Loucy (cell line): ENCODE data around the gene POU3F4.

Experiments used
- H2AFZ ChIP-seq: fragments of 200-600 bp; sonication (generic); 2 replicates; pipeline ENCODE4 v1.6.0; 2016; ENCODE audit warnings: antibody characterized with exemption, mild to moderate bottlenecking, low read length, moderate library complexity
- H3F3A ChIP-seq: fragments of 200-600 bp; 2 replicates; pipeline ENCODE4 v1.6.0; 2016; ENCODE audit warnings: antibody characterized with exemption, low read depth, mild to moderate bottlenecking
- H3K27me3 ChIP-seq: fragments of 200-600 bp; sonication (generic); 2 replicates; pipeline ENCODE4 v1.6.1; 2014; ENCODE audit warnings: low read length, mild to moderate bottlenecking; ENCODE audit not compliant: insufficient read depth, poor library complexity, severe bottlenecking
- H3K36me3 ChIP-seq: fragments of 200-600 bp; sonication (generic); 2 replicates; pipeline ENCODE4 v1.6.1; 2016; ENCODE audit warnings: low read length; ENCODE audit not compliant: insufficient read depth
- H3K4me1 ChIP-seq: fragments of 200-600 bp; sonication (generic); 2 replicates; pipeline ENCODE4 v1.5.1; 2014; ENCODE audit warnings: low read length, mild to moderate bottlenecking; ENCODE audit not compliant: insufficient read depth, poor library complexity, severe bottlenecking
- H3K4me2 ChIP-seq: fragments of 200-600 bp; sonication (generic); 2 replicates; pipeline ENCODE4 v1.6.0; 2014; ENCODE audit warnings: antibody characterized with exemption, low read length, low read depth, mild to moderate bottlenecking; ENCODE audit not compliant: poor library complexity, severe bottlenecking
- H3K4me3 ChIP-seq: fragments of 200-600 bp; sonication (generic); 2 replicates; pipeline ENCODE4 v1.5.1; 2014; ENCODE audit warnings: low read length, mild to moderate bottlenecking, mixed read lengths; ENCODE audit not compliant: poor library complexity, severe bottlenecking
- H3K79me2 ChIP-seq: fragments of 200-600 bp; sonication (generic); 2 replicates; pipeline ENCODE4 v1.6.1; 2014; ENCODE audit warnings: low read length; ENCODE audit not compliant: insufficient read depth
- H3K9ac ChIP-seq: fragments of 200-600 bp; sonication (generic); 2 replicates; pipeline ENCODE4 v1.6.0; 2014; ENCODE audit warnings: mild to moderate bottlenecking, low read depth, low read length, moderate library complexity; ENCODE audit not compliant: poor library complexity, severe bottlenecking
- H3K9me2 ChIP-seq: fragments of 200-600 bp; sonication (generic); replicated peaks from 2 replicates; pipeline ENCODE4 v1.6.1; 2016; ENCODE audit warnings: low read depth, low read length, mixed read lengths
- H3K9me3 ChIP-seq: fragments of 200-600 bp; sonication (generic); 2 replicates; pipeline ENCODE4 v1.6.1; 2014; ENCODE audit warnings: mild to moderate bottlenecking, antibody characterized with exemption, low read length, low read depth; ENCODE audit not compliant: insufficient read depth
- H4K20me1 ChIP-seq: fragments of 200-600 bp; sonication (generic); 2 replicates; pipeline ENCODE4 v1.6.0; 2014; ENCODE audit warnings: antibody characterized with exemption, low read length, mild to moderate bottlenecking; ENCODE audit not compliant: insufficient read depth, poor library complexity, severe bottlenecking
- CTCF ChIP-seq: fragments of 200-600 bp; sonication (generic); conservative IDR thresholded peaks from 2 replicates; pipeline ENCODE4 v1.5.1; 2014; ENCODE audit warnings: mild to moderate bottlenecking, antibody characterized with exemption, low read length
- EZH2phosphoT487 ChIP-seq: fragments of 200-600 bp; IDR thresholded peaks from 2 replicates; pipeline ENCODE4 v1.6.1; 2018; ENCODE audit warnings: antibody characterized with exemption, mild to moderate bottlenecking, moderate library complexity, borderline replicate concordance

The POU3F4 gene

GRCh38 chrX:83508526-83509253 is 600 bp downstream of the POU3F4 start:
- no peaks in the 10 kb centered on the region for H3K27me3 ChIP-seq
- H3F3A ChIP-seq: no peaks in the 10 kb centered on the region
- no peaks in the 10 kb centered on the region for H3K36me3 ChIP-seq
- H3K79me2 ChIP-seq: no peaks in the 10 kb centered on the region
- H3K9me3 ChIP-seq: no peaks in the 10 kb centered on the region
- H3K4me2 ChIP-seq: no peak overlapping the region
- no peak overlapping the region for H2AFZ ChIP-seq
- H3K9ac ChIP-seq: no peak overlapping the region
- no peaks in the 10 kb centered on the region for H4K20me1 ChIP-seq
- no peaks in the 10 kb centered on the region for H3K9me2 ChIP-seq
- no peaks in the 10 kb centered on the region for H3K4me1 ChIP-seq
- no peak for TF ChIP-seq CTCF
- no peak for TF ChIP-seq EZH2phosphoT487
- H3K4me3 ChIP-seq: no peak overlapping the region

- Histone ChIP-seq H3F3A (no peaks in the 10 kb centered on the region), H3K27me3 (no peaks in the 10 kb centered on the region), H3K9ac (no peak overlapping the region), H3K4me2 (no peak overlapping the region), H3K4me1 (no peaks in the 10 kb centered on the region), H3K36me3 (no peaks in the 10 kb centered on the region), H3K9me3 (no peaks in the 10 kb centered on the region), H3K79me2 (no peaks in the 10 kb centered on the region), H3K4me3 (no peak overlapping the region), H4K20me1 (no peaks in the 10 kb centered on the region), H2AFZ (no peak overlapping the region), H3K9me2 (no peaks in the 10 kb centered on the region)
- TF ChIP-seq CTCF: no peak
- no peak for TF ChIP-seq EZH2phosphoT487
Observed at GRCh38 chrX:83509254-83509801, 1.2 kb downstream of the POU3F4 start.

- no peak overlapping the region for H3K9ac ChIP-seq
- no peaks in the 10 kb centered on the region for H3K79me2 ChIP-seq
- H3K36me3 ChIP-seq: no peaks in the 10 kb centered on the region
- H2AFZ ChIP-seq: no peak overlapping the region
- H4K20me1 ChIP-seq: no peaks in the 10 kb centered on the region
- no peak for TF ChIP-seq EZH2phosphoT487
- TF ChIP-seq CTCF: no peak
- no peaks in the 10 kb centered on the region for H3K9me2 ChIP-seq
- no peaks in the 10 kb centered on the region for H3K4me1 ChIP-seq
- H3K27me3 ChIP-seq: no peaks in the 10 kb centered on the region
- no peak overlapping the region for H3K4me2 ChIP-seq
- no peak overlapping the region for H3K4me3 ChIP-seq
- no peaks in the 10 kb centered on the region for H3F3A ChIP-seq
- no peaks in the 10 kb centered on the region for H3K9me3 ChIP-seq
Observed at GRCh38 chrX:83510510-83511062, 2.5 kb downstream of the POU3F4 start.
